GM11168 (cell line): ENCODE data around the gene COMMD1.
"Not testable (repeated sequence)": the region's sequence is repeated elsewhere in the genome, so short reads cannot be mapped to it uniquely, and the experiment has no call there.

ENCODE experiments used
- in situ Hi-C: fragments of 300-500 bp; cut with MboI; formaldehyde crosslinking; loops from one replicate; pipeline ENCODE4 v1.12.0; 2022; ENCODE audit warnings: low sequenced_read_pairs; ENCODE audit not compliant: unreplicated experiment

The COMMD1 gene

GRCh38 chr2:61905372-61906185 lies at the start of gene COMMD1:
Gene COMMD1, plus strand, starts transcription at chr2:61905674. Its CDS starts 5 bp downstream, at chr2:61905679.
- in situ Hi-C loops: loop anchor here (25.0 kb wide), 1 partner anchor 857 kb away; no protein-coding TSS in a partner anchor

GRCh38 chr2:61857224-61857623 lies 48.2 kb upstream of the COMMD1 start:
- in situ Hi-C loops: no loop called here

DNA sequence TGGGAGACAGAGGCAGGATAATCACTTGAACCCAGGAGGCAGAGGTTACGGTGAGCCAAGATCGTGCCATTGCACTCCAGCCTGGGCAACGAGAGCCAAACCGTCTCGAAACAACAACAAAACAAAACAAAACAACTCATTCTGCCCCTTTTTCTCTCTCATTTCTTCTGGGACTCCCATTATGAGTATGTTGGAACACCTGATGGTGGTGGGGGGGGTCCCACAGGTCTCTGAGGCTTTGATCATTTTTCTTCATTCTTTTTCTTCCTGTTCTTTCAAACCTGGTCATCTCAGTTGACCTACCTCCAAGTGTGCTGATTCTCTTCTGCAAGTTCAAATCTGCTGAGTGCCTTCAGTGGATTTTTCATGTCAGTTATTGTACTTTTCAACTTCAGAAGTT lies 43.4 kb upstream of the COMMD1 start:
- in situ Hi-C loops: no loop called here

- in situ Hi-C loops: not testable (repeated sequence)
These were observed 38.9 kb upstream of the COMMD1 start for GRCh38 chr2:61866482-61867089.

- in situ Hi-C loops: no loop called here
These were observed 29.1 kb upstream of the COMMD1 start for GRCh38 chr2:61876400-61876799.

DNA sequence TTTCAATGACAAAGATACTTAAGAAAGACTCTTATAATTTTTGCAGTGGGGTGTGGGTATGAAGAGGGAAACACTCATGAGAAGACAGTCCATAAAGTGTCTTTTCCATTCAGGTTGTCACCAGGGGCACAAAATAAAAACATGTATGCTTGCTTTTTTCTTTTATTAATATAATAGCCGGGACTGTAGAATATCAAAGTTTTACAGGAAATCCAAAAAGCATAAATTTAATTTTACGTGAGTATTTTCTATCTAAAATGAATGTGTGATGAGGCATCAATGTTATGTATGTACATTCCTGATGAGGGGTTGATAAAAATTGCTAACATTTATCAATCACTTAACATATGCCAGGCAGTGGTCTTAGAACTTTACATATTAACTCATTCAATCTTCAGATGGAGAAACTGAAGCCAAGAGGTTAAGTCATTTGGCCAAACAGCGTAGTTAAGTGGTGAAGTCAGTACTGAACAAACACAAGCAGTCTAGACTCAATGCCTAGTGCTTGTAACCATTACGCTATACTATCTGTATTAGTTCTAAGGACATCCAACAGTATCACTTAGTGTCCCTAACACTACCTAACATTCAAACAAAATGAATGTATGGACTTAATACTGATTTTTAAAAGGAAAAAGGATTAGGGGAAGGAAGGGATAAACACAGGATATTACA lies 27.8 kb upstream of the COMMD1 start:
- in situ Hi-C loops: no loop called here

DNA sequence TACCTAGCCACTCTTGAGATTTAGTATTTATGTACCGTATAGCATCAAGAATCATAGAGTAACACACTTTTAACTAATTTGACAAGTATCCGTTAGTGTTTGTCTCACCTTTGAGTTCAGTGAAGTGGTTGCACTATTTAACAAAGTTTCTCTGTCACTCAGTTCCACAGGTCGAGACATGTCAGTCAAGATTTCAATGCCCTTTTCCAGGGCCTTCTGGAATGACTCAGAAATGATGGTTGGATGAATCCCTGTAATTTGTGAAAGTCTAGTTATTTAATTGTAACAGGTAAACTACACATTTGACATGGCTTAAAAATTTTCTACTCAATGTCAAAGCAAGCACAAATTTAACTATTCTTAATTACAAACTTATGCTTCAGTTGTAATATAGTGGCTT lies 26.7 kb upstream of the COMMD1 start:
- in situ Hi-C loops: no loop called here

DNA sequence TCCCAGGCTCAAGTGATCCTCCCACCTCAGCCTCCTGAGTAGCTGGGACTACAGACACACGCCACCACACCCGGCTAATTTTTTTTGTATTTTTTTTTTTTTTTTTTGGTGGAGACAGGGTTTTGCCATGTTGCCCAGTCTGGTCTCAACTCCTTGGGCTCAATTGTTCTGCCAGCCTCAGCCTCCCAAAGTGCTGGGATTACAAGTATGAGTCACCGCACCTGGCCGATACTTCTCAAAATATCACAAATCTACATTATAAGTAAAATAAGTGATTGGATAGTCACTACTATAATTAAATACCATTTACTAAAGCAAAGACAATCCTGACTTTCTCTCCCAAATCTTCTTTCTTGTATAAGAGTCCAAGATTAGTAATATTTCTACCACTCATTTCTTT lies 26.1 kb upstream of the COMMD1 start:
- in situ Hi-C loops: not testable (repeated sequence)

DNA sequence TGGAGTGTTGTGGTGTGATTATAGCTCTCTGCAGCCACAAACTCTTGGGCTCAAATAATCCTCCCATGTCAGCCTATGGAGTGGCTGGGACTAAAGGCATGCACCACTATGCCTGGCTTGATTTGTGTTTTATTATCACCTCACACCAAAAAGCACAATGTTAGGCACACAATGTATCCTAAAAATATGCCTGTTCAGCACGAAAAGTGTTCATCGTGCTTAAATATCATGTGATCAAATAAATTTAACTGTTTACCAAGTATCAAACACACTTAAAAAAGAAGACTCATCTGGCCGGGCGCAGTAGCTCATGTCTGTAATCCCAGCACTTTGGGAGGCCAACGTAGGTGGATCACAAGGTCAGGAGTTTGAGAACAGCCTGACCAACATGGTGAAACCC lies 22.6 kb upstream of the COMMD1 start:
- in situ Hi-C loops: no loop called here

- in situ Hi-C loops: no loop called here
These were observed 19.4 kb upstream of the COMMD1 start for GRCh38 chr2:61885896-61886603.

DNA sequence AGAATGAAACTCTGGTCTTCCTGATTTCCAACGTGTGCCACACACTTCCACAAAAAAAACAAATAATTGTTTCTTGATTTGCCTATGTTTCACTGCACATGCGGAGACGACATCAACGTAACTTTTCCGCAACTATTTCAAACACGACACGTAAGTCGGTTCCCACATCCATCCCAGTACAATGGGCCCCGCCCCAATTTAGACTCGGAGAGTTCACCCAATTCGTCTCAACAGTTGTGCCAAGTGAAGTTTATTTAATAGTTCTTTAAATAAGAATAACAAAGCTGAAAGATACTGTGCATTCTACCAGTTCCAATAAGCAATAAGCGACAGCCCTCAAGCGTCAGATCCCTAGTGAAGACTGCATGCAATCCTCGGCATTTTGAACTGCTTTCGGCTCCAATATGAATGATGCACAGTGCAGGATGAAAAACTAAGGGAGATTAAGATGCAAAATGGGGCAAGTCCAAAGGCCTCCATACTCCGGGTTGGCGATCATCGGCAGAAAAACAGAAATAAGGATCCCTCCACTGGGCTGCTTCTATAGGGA lies 17.7 kb upstream of the COMMD1 start:
- in situ Hi-C loops: no loop called here

- in situ Hi-C loops: no loop called here
These were observed 17.0 kb upstream of the COMMD1 start, which contains the start of gene CCT4 for GRCh38 chr2:61888267-61889055. Gene CCT4, minus strand, starts transcription at chr2:61888656. Its CDS starts 149 bp downstream, at chr2:61888507.

DNA sequence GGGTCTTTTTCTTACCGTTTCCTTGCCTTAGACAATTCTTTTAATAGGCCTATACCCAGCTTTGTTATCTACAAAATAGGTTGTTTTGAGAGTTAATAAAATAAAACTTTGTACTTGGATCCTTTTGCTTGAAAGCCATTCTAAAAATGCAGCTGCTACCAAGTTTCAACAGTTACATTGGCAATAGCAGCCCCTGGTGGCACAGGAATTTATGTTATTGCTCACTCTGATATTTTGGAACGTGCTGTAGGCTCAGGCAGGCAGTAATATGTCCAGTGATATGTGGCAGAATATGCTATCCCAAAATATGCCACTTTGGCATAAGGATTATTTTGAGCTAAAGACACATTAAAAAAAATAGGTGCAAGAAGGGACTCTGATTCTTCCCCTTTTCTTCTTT lies 6.7 kb upstream of the COMMD1 start:
- in situ Hi-C loops: no loop called here

GRCh38 chr2:61900281-61900680 lies 5.2 kb upstream of the COMMD1 start:
- in situ Hi-C loops: loop anchor here (25.0 kb wide), 1 partner anchor 862 kb away; no protein-coding TSS in a partner anchor

DNA sequence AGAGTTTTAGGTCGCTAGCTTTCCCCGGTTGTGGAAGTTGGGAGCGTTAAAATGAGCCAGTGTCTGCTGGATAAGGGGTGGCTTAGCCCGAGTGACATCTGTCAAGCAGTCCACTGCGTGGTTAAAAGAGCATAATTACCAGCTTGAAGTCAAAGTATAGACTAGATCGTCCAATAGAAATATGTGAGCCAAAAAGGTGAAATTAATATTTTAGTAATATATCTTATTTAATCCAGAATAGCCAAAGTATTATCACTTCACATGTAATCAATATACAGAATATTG lies 654 bp downstream of the COMMD1 start:
- in situ Hi-C loops: loop anchor here (25.0 kb wide), 1 partner anchor 856 kb away; no protein-coding TSS in a partner anchor

GRCh38 chr2:61909116-61909515 lies 3.6 kb downstream of the COMMD1 start:
- in situ Hi-C loops: loop anchor here (25.0 kb wide), 1 partner anchor 853 kb away; no protein-coding TSS in a partner anchor

DNA sequence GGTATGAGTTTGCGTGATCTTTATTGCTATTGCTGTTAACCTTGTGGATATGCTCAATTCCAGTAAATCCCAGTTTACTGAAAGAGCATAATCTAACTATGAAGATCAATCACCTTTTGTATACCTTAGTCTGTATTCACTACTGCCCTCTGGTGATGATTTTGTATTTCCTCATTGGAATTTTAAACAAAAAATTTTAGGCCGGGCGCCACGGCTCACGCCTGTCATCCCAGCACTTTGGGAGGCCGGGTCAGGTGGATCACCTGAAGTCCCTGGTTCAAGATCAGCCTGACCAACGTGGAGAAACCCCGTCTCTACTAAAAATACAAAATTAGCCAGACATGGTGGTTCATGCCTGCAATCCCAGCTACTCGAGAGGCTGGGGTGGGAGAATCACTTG lies 5.1 kb downstream of the COMMD1 start:
- in situ Hi-C loops: loop anchor here (25.0 kb wide), 1 partner anchor 852 kb away; no protein-coding TSS in a partner anchor

DNA sequence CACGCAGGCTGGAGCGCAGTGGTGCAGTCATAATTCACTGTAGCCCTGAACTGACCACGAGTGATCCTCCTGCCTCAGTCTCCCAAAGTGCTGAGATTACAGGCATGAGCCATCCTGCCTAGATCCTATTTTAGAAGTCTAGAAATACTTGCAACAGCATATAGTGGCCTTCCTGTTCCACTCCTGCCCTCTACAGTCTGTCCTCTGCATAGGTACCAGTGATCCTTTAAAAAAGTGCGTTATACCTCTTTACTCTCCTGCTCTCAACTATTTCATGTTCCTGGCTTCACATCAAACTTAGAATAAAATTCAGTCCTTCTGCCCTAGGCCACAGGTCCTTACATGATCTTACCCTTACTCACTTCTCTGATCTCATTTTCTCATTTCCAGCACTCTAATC lies 6.0 kb downstream of the COMMD1 start:
- in situ Hi-C loops: loop anchor here (25.0 kb wide), 1 partner anchor 851 kb away; no protein-coding TSS in a partner anchor

DNA sequence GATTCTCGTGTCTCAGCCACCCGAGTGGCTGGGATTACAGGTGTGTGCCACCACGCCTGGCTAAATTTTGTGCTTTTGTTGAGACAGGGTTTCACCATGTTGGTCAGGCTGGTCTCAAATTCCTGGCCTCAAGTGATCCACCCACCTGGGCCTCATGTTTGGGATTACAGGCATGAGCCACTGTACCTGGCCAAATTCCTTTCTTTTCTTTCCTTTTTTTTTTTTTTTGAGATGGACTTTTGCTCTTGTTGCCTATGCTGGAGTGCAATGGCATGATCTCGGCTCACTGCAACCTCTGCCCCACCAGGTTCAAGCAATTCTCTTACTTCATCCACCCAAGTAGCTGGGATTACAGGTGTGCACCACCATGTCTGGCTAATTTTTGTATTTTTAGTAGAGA lies 9.3 kb downstream of the COMMD1 start:
- in situ Hi-C loops: loop anchor here (5.0 to 25.0 kb wide), 2 partner anchors 498 to 848 kb away; no protein-coding TSS in a partner anchor
